ENCODE measurements around the gene TENM4.

DNA sequence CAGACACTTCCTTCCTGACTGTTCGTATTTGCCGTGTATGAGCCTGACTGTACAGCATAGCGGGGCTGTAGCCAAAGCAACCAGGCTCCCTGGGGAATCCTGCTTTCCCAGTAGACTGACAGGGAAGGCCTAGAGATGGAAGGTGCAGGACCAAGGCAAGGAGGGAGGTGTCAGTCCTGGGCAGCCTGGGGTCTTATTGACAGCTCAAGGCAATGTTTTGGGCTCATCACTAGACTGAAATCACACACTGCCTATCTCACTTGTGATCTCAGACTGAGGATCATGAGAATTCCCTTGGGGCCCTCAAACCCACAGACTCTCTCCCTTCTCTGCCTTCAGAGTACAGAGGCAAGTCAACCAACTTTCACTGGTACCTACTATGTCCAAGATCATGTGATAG is 519.3 kb downstream of the TENM4 start:
- TF ChIP-seq, protein P1, sequence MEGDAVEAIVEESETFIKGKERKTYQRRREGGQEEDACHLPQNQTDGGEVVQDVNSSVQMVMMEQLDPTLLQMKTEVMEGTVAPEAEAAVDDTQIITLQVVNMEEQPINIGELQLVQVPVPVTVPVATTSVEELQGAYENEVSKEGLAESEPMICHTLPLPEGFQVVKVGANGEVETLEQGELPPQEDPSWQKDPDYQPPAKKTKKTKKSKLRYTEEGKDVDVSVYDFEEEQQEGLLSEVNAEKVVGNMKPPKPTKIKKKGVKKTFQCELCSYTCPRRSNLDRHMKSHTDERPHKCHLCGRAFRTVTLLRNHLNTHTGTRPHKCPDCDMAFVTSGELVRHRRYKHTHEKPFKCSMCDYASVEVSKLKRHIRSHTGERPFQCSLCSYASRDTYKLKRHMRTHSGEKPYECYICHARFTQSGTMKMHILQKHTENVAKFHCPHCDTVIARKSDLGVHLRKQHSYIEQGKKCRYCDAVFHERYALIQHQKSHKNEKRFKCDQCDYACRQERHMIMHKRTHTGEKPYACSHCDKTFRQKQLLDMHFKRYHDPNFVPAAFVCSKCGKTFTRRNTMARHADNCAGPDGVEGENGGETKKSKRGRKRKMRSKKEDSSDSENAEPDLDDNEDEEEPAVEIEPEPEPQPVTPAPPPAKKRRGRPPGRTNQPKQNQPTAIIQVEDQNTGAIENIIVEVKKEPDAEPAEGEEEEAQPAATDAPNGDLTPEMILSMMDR (IDR thresholded peaks at IDR 0.05) = no peak
- TF ChIP-seq POLR2A (IDR thresholded peaks at IDR 0.05) = no peak

Data from uterus (tissue), 2 donors.